NB4 (cell line): ENCODE data around the gene ATP1A4.

Experiments
- MAX ChIP-seq: IDR thresholded peaks from 2 replicates; pipeline ENCODE4 v1.6.1; 2011; ENCODE audit warnings: low read depth, low read length
- MYC ChIP-seq: IDR thresholded peaks from 2 replicates; pipeline ENCODE4 v1.6.1; 2011; ENCODE audit warnings: low read depth, low read length
- POLR2A ChIP-seq: IDR thresholded peaks from 2 replicates; pipeline ENCODE4 v1.6.1; 2011; ENCODE audit warnings: mild to moderate bottlenecking; ENCODE audit not compliant: insufficient read length; ENCODE audit errors: extremely low read depth
- TF ChIP-seq, protein P1 (sequence below): IDR thresholded peaks from one replicate; pipeline ENCODE4 v1.5.1; 2012; ENCODE audit warnings: low read depth, low read length

GRCh38 chr1:160171980-160172379 lies 20.6 kb downstream of the ATP1A4 start:
- TF ChIP-seq MYC (no peak), POLR2A (no peak), MAX (no peak)
- TF ChIP-seq, protein P1, sequence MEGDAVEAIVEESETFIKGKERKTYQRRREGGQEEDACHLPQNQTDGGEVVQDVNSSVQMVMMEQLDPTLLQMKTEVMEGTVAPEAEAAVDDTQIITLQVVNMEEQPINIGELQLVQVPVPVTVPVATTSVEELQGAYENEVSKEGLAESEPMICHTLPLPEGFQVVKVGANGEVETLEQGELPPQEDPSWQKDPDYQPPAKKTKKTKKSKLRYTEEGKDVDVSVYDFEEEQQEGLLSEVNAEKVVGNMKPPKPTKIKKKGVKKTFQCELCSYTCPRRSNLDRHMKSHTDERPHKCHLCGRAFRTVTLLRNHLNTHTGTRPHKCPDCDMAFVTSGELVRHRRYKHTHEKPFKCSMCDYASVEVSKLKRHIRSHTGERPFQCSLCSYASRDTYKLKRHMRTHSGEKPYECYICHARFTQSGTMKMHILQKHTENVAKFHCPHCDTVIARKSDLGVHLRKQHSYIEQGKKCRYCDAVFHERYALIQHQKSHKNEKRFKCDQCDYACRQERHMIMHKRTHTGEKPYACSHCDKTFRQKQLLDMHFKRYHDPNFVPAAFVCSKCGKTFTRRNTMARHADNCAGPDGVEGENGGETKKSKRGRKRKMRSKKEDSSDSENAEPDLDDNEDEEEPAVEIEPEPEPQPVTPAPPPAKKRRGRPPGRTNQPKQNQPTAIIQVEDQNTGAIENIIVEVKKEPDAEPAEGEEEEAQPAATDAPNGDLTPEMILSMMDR = no peak
